SK-N-SH treated with all-trans-retinoic acid at 6 μM for 48 hours (cell line): ENCODE measurements around the gene AS3MT.

ENCODE experiments used
- ATAC-seq: fragments of 200-7000 bp; cut with Tn5 transposase; 3 replicates; pipeline ENCODE4 v1.9.1; 2020; ENCODE audit warnings: mild to moderate bottlenecking, moderate library complexity
- ARNTL ChIP-seq: fragments of 450-650 bp; formaldehyde crosslinking; IDR thresholded peaks from 2 replicates; pipeline ENCODE4 v1.5.0; 2020; ENCODE audit warnings: low read depth, mild to moderate bottlenecking, moderate library complexity, borderline replicate concordance
- CREB5 ChIP-seq: fragments of 250-450 bp; sonication (Bioruptor Pico); IDR thresholded peaks from 2 replicates; pipeline ENCODE4 v1.5.1; 2020; ENCODE audit warnings: low read depth, mild to moderate bottlenecking, moderate library complexity
- CSDC2 ChIP-seq: fragments of 250-450 bp; sonication (Bioruptor Pico); IDR thresholded peaks from 2 replicates; pipeline ENCODE4 v1.5.0; 2020; ENCODE audit warnings: mild to moderate bottlenecking, moderate library complexity
- GLIS3 ChIP-seq: fragments of 250-450 bp; sonication (Bioruptor Pico); IDR thresholded peaks from 2 replicates; pipeline ENCODE4 v1.5.0; 2020; ENCODE audit warnings: mild to moderate bottlenecking, moderate library complexity
- ISL1 ChIP-seq: fragments of 250-450 bp; sonication (Bioruptor Pico); IDR thresholded peaks from 2 replicates; pipeline ENCODE4 v2.1.2; 2022; ENCODE audit warnings: mild to moderate bottlenecking, moderate library complexity
- OSR1 ChIP-seq: fragments of 250-450 bp; sonication (Bioruptor Pico); IDR thresholded peaks from 2 replicates; pipeline ENCODE4 v1.8.0; 2022; ENCODE audit warnings: moderate library complexity, mild to moderate bottlenecking, inconsistent platforms
- POU6F1 ChIP-seq: fragments of 250-450 bp; sonication (Bioruptor Pico); IDR thresholded peaks from 2 replicates; pipeline ENCODE4 v1.8.0; 2021; ENCODE audit warnings: low read depth, mild to moderate bottlenecking, moderate library complexity, borderline replicate concordance
- PPARA ChIP-seq: fragments of 250-450 bp; sonication (Bioruptor Pico); IDR thresholded peaks from 2 replicates; pipeline ENCODE4 v1.5.0; 2020; ENCODE audit warnings: mild to moderate bottlenecking, borderline replicate concordance
- RARB ChIP-seq: fragments of 250-450 bp; sonication (Bioruptor Pico); IDR thresholded peaks from 2 replicates; pipeline ENCODE4 v1.8.0; 2021; ENCODE audit warnings: mild to moderate bottlenecking, moderate library complexity
- SNAI2 ChIP-seq: fragments of 250-450 bp; sonication (Bioruptor Pico); IDR thresholded peaks from 2 replicates; pipeline ENCODE4 v1.5.0; 2020; ENCODE audit warnings: mild to moderate bottlenecking, moderate library complexity
- TCF4 ChIP-seq: fragments of 250-450 bp; sonication (Bioruptor Pico); IDR thresholded peaks from 2 replicates; pipeline ENCODE4 v1.8.0; 2021; ENCODE audit warnings: mild to moderate bottlenecking, moderate library complexity, borderline replicate concordance
- TOX ChIP-seq: fragments of 250-450 bp; sonication (Bioruptor Pico); IDR thresholded peaks from 2 replicates; pipeline ENCODE4 v1.8.0; 2021; ENCODE audit warnings: mild to moderate bottlenecking, moderate library complexity, borderline replicate concordance
- TSHZ2 ChIP-seq: fragments of 250-450 bp; sonication (Bioruptor Pico); IDR thresholded peaks from 2 replicates; pipeline ENCODE4 v1.5.0; 2020; ENCODE audit warnings: mild to moderate bottlenecking, moderate library complexity
- ZC3H10 ChIP-seq: fragments of 250-450 bp; sonication (Bioruptor Pico); IDR thresholded peaks from 2 replicates; pipeline ENCODE4 v1.5.1; 2021; ENCODE audit warnings: mild to moderate bottlenecking, moderate library complexity
- ZFP3 ChIP-seq: fragments of 250-450 bp; sonication (Bioruptor Pico); IDR thresholded peaks from 2 replicates; pipeline ENCODE4 v1.5.0; 2020; ENCODE audit warnings: mild to moderate bottlenecking, moderate library complexity
- ZFP30 ChIP-seq: fragments of 450-650 bp; formaldehyde crosslinking; IDR thresholded peaks from 2 replicates; pipeline ENCODE4 v1.5.0; 2022; ENCODE audit warnings: mild to moderate bottlenecking, moderate library complexity
- ZNF565 ChIP-seq: fragments of 450-650 bp; formaldehyde crosslinking; conservative IDR thresholded peaks from 2 replicates; pipeline ENCODE4 v1.5.0; 2020; ENCODE audit warnings: low read depth, mild to moderate bottlenecking, moderate library complexity
- ZNF70 ChIP-seq: fragments of 450-650 bp; formaldehyde crosslinking; IDR thresholded peaks from 2 replicates; pipeline ENCODE4 v1.5.0; 2020; ENCODE audit warnings: mild to moderate bottlenecking, moderate library complexity
- ZNF8 ChIP-seq: fragments of 450-650 bp; formaldehyde crosslinking; IDR thresholded peaks from 2 replicates; pipeline ENCODE4 v1.5.0; 2020; ENCODE audit warnings: mild to moderate bottlenecking, moderate library complexity

The AS3MT gene

GRCh38 chr10:102945962-102946361 is 76.7 kb downstream of the AS3MT start:
- ATAC-seq = no peak
- no peak for TF ChIP-seq PPARA (CRISPR knock-in tag)
- TF ChIP-seq ISL1 (CRISPR knock-in tag) = no peak
- TF ChIP-seq CSDC2 (CRISPR knock-in tag) = no peak
- TF ChIP-seq OSR1 (CRISPR knock-in tag) = no peak
- TF ChIP-seq GLIS3 (CRISPR knock-in tag) = no peak
- TF ChIP-seq ZNF565 (CRISPR knock-in tag) = no peak
- TF ChIP-seq RARB (CRISPR knock-in tag) = no peak
- TF ChIP-seq ZC3H10 (CRISPR knock-in tag) = no peak
- no peak for TF ChIP-seq SNAI2 (CRISPR knock-in tag)
- no peak for TF ChIP-seq ZNF8 (CRISPR knock-in tag)
- no peak for TF ChIP-seq TOX
- TF ChIP-seq ZFP3 (CRISPR knock-in tag) = no peak
- no peak for TF ChIP-seq POU6F1 (CRISPR knock-in tag)
- no peak for TF ChIP-seq TSHZ2 (CRISPR knock-in tag)
- TF ChIP-seq ARNTL (CRISPR knock-in tag) = no peak
- TF ChIP-seq ZNF70 = no peak

GRCh38 chr10:102946992-102947391 is 77.7 kb downstream of the AS3MT start:
- no peak for TF ChIP-seq ZNF70
- no peak for ATAC-seq

GRCh38 chr10:102948176-102948575 is 78.9 kb downstream of the AS3MT start:
- TF ChIP-seq ZC3H10 (CRISPR knock-in tag) (no peak), ARNTL (CRISPR knock-in tag) (no peak), CREB5 (no peak), ZFP3 (CRISPR knock-in tag) (no peak), PPARA (CRISPR knock-in tag) (no peak)
- no peak for ATAC-seq

- no peak for ATAC-seq
- TF ChIP-seq ZFP30 (CRISPR knock-in tag) = no peak
- TF ChIP-seq CREB5 = no peak
- no peak for TF ChIP-seq OSR1 (CRISPR knock-in tag)
- TF ChIP-seq TCF4 (CRISPR knock-in tag) = no peak
- TF ChIP-seq RARB (CRISPR knock-in tag) = no peak
- no peak for TF ChIP-seq POU6F1 (CRISPR knock-in tag)
- TF ChIP-seq TOX = no peak
- no peak for TF ChIP-seq TSHZ2 (CRISPR knock-in tag)
Observed at GRCh38 chr10:102948786-102949185, 79.5 kb downstream of the AS3MT start.
